ENCODE measurements around the gene FBRSL1. TPM values are rescaled to one million over a fixed set of nuclear protein-coding genes. Genes with fewer than 3 reads are reported as not detected.
A peak's percentile ranks its signal among the peaks of the same experiment; 100 is the strongest.

FBRSL1 gene
- total and polyA plus RNA-seq, 9 of the 15 experiments (the other 6 are each of a cell fraction or from before 2014, with no cell fraction given) = 0.24 to 129 (median 7.3) TPM

GRCh38 chr12:132559652-132560363 is 69.9 kb downstream of the FBRSL1 start (continued):
- TF ChIP-seq NONO (IDR thresholded peaks at IDR 0.05; ENCODE audit: low read depth in 2 of 2, low read length in 1 of 2) (peak in 1 of 2 experiments; percentile 18; a peak in 1 of 4 replicates), KDM1A (IDR thresholded peaks at IDR 0.05) (peak in 1 of 2 experiments; percentile 15; a peak in 1 of 4 replicates), GTF2A2 (tag; IDR thresholded peaks at IDR 0.05) (no peak), CCAR2 (IDR thresholded peaks at IDR 0.05; ENCODE audit: low read depth, low read length) (no peak), NRF1 (conservative IDR thresholded peaks at IDR 0.05 in 1 of 2, IDR thresholded peaks at IDR 0.05 in 1 of 2) (peak in 1 of 2 experiments; percentile 49; a peak in 2 of 4 replicates), ZBTB8A (IDR thresholded peaks at IDR 0.05; ENCODE audit: partially characterized antibody) (no peak), ILF3 (IDR thresholded peaks at IDR 0.05; ENCODE audit: borderline replicate concordance) (no peak), RBBP5 (IDR thresholded peaks at IDR 0.05; ENCODE audit: borderline replicate concordance, insufficient read depth, low read length, poor library complexity, severe bottlenecking) (peak; percentile 38), FOXP4 (CRISPR knock-in tag; IDR thresholded peaks at IDR 0.05; ENCODE audit: borderline replicate concordance) (no peak), ETV6 (IDR thresholded peaks at IDR 0.05; ENCODE audit: borderline replicate concordance in 1 of 2, low read depth in 2 of 2, low read length in 1 of 2) (no peak), ETV6 (CRISPR knock-in tag; IDR thresholded peaks at IDR 0.05; ENCODE audit: borderline replicate concordance) (no peak), E2F6 (IDR thresholded peaks at IDR 0.05; ENCODE audit: borderline replicate concordance in 1 of 2, extremely low read depth in 1 of 2, insufficient read depth in 1 of 2, insufficient read length in 1 of 2, low read depth in 1 of 2, low read length in 1 of 2, poor library complexity in 1 of 2, severe bottlenecking in 1 of 2) (peak; percentile 11 to 61), VEZF1 (CRISPR knock-in tag; IDR thresholded peaks at IDR 0.05) (peak; percentile 95), KLF6 (CRISPR knock-in tag; IDR thresholded peaks at IDR 0.05; ENCODE audit: borderline replicate concordance) (no peak), POLR2G (IDR thresholded peaks at IDR 0.05; ENCODE audit: low read depth, low read length) (peak; percentile 75), L3MBTL2 (IDR thresholded peaks at IDR 0.05) (0 out of 2 replicates have a peak, but pooled peaks have one; percentile 20), RBFOX2 (IDR thresholded peaks at IDR 0.05; ENCODE audit: low read depth, low read length) (peak; percentile 46), ETS1 (conservative IDR thresholded peaks at IDR 0.05; ENCODE audit: control insufficient read depth, low read depth, low read length) (0 out of 2 replicates have a peak, but pooled peaks have one; percentile 39), HMGN3 (IDR thresholded peaks at IDR 0.05; ENCODE audit: borderline replicate concordance, extremely low read depth, insufficient read length, low read depth, low read length) (peak; percentile 16), ZNF444 (CRISPR knock-in tag; IDR thresholded peaks at IDR 0.05) (no peak)
